Tongue (tissue), 2 donors: ENCODE measurements around the gene RSBN1. TPM values are rescaled to one million over a fixed set of nuclear protein-coding genes. Genes with fewer than 3 reads are reported as not detected.
"Not testable (repeated sequence)": the region's sequence is repeated elsewhere in the genome, so short reads cannot be mapped to it uniquely, and the experiment has no call there.

ENCODE experiments used
- DNase-seq: peaks from one replicate; pipeline ENCODE4 v3.0.0-alpha.2; 2015
- total RNA-seq: library from RNA; depleted of rRNA; stranded (reverse); fragments of >200 nt; gene quantifications from one replicate; pipeline ENCODE4 v1.2.3, GENCODE V29; 2014

The RSBN1 gene
- 27.8 TPM for total RNA-seq

- DNase-seq: peak; percentile 100
Measured at GRCh38 chr1:113811888-113812660, at the start of gene RSBN1. RSBN1 (minus strand) TSS chr1:113812476; CDS start chr1:113812412, 64 bp downstream.

GRCh38 chr1:113861641-113862040, 49.4 kb upstream of the RSBN1 start:
- DNase-seq: no peak

- DNase-seq: no peak
Measured at GRCh38 chr1:113860891-113861290, 48.6 kb upstream of the RSBN1 start.

- DNase-seq: no peak
Measured at GRCh38 chr1:113859478-113860175, 47.4 kb upstream of the RSBN1 start.

GRCh38 chr1:113858982-113859381, 46.7 kb upstream of the RSBN1 start:
- no peak for DNase-seq

- no peak for DNase-seq
Measured at GRCh38 chr1:113858418-113858817, 46.1 kb upstream of the RSBN1 start.

- DNase-seq: no peak
Measured at GRCh38 chr1:113857776-113858175, 45.5 kb upstream of the RSBN1 start.

- no peak for DNase-seq
Measured at GRCh38 chr1:113856401-113856790, 44.1 kb upstream of the RSBN1 start.

- DNase-seq: no peak
Measured at GRCh38 chr1:113855630-113856400, 43.5 kb upstream of the RSBN1 start.

GRCh38 chr1:113854234-113854633, 42.0 kb upstream of the RSBN1 start:
- DNase-seq: no peak

- DNase-seq: not testable (repeated sequence)
Measured at GRCh38 chr1:113852694-113853093, 40.4 kb upstream of the RSBN1 start.

- no peak for DNase-seq
Measured at GRCh38 chr1:113850127-113850796, 38.0 kb upstream of the RSBN1 start.

GRCh38 chr1:113849072-113849471, 36.8 kb upstream of the RSBN1 start:
- DNase-seq: no peak

- no peak for DNase-seq
Measured at GRCh38 chr1:113846391-113847035, 34.2 kb upstream of the RSBN1 start.

- DNase-seq: no peak
Measured at GRCh38 chr1:113836534-113836933, 24.3 kb upstream of the RSBN1 start.

GRCh38 chr1:113835686-113836290, 23.5 kb upstream of the RSBN1 start:
- peak; percentile 78 for DNase-seq

GRCh38 chr1:113834716-113835115, 22.4 kb upstream of the RSBN1 start:
- DNase-seq: no peak

- DNase-seq: no peak
Measured at GRCh38 chr1:113830039-113830438, 17.8 kb upstream of the RSBN1 start.

- DNase-seq: no peak
Measured at GRCh38 chr1:113821916-113822315, 9.6 kb upstream of the RSBN1 start.

GRCh38 chr1:113818578-113818977, 6.3 kb upstream of the RSBN1 start:
- DNase-seq: no peak

GRCh38 chr1:113813218-113813617, 942 bp upstream of the RSBN1 start:
- no peak for DNase-seq
